HG02943 (cell line): Measurements from ENCODE around the gene BRME1.

Source experiments
- ATAC-seq: cut with Tn5 transposase; IDR thresholded peaks from one replicate; pipeline ENCODE4 v1.9.1; 2021; ENCODE audit warnings: mild to moderate bottlenecking, low read depth, moderate library complexity; ENCODE audit not compliant: unreplicated experiment

Gene BRME1

DNA sequence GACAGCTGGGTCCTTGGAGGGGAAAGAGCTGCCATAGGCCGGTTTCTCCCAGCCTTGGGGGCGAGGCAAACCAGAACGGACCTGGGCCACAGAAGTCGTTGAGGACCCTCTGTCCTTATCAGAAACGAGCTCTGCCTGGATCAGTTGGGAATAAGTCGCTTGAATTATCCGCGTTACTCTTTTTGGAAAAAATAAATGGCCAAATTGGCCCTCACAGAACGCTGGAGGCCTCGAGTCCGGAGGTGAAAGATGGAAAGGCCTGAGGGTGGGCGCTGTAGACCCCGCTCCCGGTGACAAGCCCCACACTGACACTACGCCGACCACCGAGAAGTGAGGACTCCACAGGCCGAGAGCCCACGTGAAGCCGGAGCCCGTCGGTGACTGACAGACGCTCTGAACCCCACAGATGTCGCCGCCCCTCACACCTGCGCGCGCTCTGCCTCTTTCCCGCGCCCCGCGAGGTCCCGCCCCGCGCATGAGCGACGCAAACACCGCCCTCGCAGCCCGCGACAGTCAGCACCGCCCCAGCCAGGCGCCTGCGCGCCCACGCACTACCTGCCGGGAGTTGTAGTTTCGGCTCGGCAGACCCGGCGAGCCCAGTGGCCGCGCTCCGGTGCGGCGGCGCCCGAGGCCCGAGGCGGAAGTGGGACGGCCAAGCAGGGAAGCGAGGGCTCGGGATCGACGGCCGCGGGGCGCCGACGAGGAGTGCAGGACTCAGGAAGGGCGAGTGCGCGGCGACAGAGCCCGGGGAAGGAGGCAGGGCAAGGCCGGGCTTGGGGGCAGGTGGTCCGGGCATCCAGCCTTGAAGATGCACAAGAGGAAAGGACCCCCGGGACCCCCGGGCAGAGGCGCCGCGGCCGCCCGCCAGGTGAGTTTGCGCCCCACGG is at the start of gene BRME1, which contains the start of gene CC2D1A:
Gene BRME1 (minus strand): TSS at position 484 of the 887 bp plus-strand sequence. CDS start 1,225 bp downstream, outside the sequence.
Gene CC2D1A (plus strand): TSS at position 568 of the 887 bp plus-strand sequence. CDS start 241 bp downstream, at position 809.
- peak; percentile 83 for ATAC-seq

GRCh38 chr19:13954185-13954584 is 48.3 kb upstream of the BRME1 start:
- no peak for ATAC-seq

DNA sequence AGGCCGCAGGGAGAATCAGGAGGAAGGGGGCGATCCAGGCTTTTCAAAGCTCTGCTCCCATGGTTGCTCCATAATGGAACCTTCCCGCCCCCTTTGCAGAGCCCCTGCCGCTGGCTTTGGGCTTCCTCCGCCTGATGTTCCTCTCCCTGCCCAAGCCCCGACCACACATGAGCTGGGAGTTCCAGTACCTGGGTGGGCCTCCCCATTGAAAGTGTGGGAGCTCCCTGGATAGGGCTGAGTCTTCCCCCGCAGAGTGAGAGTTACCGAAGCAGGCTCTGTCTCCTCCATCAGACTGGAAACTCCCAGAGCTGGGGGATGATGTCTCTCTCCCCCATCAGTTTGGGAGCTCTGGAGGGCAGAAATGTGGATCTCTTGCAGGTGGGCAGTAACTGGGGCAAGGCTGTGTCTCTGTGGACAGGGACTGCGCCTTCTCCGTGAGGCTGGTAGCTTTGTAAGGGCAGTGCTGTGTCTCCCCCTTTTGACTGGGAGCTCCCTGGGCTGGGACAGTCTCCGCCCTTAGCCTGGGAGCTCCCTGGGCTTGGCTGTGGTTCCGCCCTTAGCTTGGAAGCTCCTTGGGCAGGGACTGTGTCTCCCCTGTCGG is 47.1 kb upstream of the BRME1 start:
- no peak for ATAC-seq

GRCh38 chr19:13952154-13952930 is 46.4 kb upstream of the BRME1 start, which contains the start of gene DCAF15:
Gene DCAF15 (plus strand): TSS chr19:13952509. CDS start chr19:13952513, 4 bp downstream.
- peak; percentile 95 for ATAC-seq

GRCh38 chr19:13951799-13952153 is 45.9 kb upstream of the BRME1 start:
- no peak for ATAC-seq

GRCh38 chr19:13951043-13951442 is 45.1 kb upstream of the BRME1 start:
- ATAC-seq = no peak

- no peak for ATAC-seq
Measured at GRCh38 chr19:13946414-13946813, 40.5 kb upstream of the BRME1 start.

- no peak for ATAC-seq
Measured at GRCh38 chr19:13942023-13942684, 36.2 kb upstream of the BRME1 start.

DNA sequence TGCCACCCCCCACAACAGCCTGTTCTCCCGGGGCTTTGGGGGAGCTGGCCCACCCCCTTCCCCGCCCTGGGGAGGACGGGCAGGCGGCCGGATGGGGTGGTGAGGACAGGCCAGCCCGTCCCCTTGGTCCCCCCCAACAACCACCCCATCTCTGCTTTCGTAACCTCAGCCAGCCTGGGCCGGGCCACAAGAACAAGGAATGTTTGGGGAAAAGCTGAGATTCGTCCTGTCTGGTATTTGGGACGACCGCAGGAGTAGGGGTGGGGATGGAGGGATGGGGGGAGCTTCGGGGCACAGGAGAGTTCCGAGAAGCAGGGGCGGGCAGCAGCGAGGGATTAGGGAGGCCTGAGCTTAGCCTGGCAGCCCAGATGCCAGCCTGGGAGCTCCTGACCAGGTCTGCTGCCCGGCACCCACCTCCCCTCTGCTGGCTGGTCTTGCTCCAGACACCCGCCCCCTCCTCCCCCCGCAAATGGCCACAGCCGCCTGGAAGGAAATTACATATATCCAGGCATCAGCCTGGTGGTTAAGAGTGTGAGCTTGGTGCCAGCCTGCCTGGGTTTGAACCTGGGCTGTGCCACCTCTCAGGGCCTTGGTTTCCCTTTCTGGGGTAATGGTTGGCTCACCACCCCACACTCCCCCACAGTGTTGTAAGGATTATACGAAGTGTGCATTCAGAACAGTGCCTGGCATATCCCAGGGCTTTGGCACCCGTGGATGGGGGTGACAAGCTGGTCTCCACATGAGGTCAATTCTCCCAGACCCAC is 32.6 kb upstream of the BRME1 start, which contains the start of gene PODNL1:
Gene PODNL1 (minus strand): TSS at position 117 of the 764 bp plus-strand sequence. CDS start 236 bp downstream, outside the sequence.
- ATAC-seq = no peak

DNA sequence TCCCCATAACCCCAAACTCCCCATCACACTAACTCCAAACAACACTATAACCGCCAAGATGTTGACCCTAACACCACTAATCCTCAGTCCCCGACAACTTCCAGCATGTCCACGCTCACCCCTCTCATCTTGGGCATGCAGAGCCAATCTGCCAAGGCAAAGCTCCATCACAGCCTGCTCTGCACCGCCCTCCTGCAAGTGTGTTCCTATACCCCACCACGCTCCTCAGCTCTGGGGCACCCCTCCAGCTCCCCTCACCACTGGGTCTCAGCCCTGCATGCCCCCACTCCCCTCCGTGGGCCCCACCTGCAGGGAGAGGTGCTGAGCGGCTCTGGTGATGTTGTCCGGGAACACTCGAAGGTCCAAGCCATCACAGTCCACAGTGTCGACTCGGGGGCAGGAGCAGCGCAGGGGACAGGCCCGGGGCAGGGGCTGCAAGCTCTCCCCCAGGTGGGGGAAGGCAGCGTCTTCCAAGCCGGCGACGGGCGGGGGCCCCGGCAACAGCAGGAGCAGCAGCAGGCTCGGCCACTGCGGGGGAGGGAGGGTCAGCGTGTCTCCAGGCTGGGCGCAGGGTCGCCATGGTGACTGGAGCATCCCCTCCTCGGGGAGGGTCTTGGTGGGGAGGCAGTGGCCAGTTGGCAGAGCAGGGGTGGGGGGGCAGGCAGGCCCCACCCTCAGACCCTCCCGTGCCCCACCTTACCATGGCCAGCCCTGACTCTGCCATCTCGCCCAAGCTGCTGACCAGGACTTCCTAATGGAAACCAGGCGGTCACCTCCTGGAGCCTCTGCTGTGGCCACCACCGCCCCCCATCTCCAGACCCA is 31.8 kb upstream of the BRME1 start:
- ATAC-seq = no peak

DNA sequence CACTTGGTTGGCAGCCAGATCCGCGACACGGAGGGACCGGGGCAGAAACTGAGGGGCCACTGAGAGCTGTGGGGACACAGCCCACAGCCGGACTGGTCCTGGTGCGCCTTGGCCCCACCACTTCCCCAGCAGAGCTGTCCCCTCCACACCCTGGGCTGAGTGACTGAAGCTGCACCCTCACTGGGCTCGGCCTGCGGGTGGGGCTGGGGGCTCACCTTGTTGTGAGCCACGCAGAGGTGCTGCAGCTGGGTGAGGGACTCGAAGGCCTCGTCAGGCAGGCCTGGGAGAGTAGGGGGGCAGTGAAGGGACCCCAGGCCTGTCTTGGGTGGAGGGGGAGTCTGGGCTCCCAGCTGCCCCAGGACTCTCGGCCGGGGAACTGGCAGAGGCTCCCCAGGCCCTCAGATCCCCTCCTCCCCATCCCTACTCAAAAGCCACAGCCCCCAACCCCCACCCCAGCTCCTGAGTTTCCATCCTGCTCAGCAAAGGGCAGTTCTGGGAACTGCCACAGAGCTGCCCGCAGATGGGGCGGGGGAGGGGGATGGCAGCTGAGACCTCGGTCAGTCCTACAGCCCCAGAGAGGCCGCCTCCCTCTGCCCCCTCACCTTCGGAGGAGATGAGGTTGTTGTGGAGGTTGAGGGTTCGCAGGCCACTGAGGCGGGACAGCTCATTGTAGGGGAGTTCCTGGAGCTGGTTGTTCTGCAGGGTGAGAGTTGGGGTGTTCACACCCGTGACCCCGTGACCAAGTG is 30.0 kb upstream of the BRME1 start:
- no peak for ATAC-seq

- ATAC-seq = no peak
Measured at GRCh38 chr19:13934785-13935109, 28.8 kb upstream of the BRME1 start.

- ATAC-seq = no peak
Measured at GRCh38 chr19:13932911-13933393, 27.0 kb upstream of the BRME1 start.

- no peak for ATAC-seq
Measured at GRCh38 chr19:13932149-13932637, 26.3 kb upstream of the BRME1 start.

GRCh38 chr19:13931391-13932148 is 25.7 kb upstream of the BRME1 start:
- no peak for ATAC-seq

DNA sequence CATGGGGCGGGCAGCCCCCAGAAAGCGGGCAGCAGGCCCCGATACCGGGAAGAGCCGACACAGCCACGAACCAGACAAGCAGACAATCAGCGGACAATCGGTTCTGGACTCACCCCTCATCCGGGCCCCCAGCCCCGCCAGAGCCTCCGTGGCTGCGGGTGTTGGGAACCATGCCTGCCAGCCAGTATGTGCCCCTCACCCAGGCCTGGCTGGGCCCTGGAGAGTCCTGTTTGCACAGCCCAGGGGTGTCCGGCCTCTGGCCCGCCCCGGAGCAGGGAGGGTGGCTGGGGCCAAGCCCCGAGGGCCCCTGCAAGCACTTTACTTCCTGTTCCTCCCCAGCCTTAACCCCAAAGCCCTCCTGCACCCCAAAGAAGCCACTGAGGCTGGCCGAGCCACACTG is 24.5 kb upstream of the BRME1 start:
- ATAC-seq = no peak

GRCh38 chr19:13929956-13930355 is 24.0 kb upstream of the BRME1 start:
- ATAC-seq = no peak
